K562 (cell line): ENCODE results near the gene MLLT6. TPM values are rescaled to one million over a fixed set of nuclear protein-coding genes. Genes with fewer than 3 reads are reported as not detected.
A peak's percentile ranks its signal among the peaks of the same experiment; 100 is the strongest.

ENCODE experiments used
- ATAC-seq: fragments of 200-7000 bp; cut with Tn5 transposase; 3 replicates; pipeline ENCODE4 v1.9.1; 2020; ENCODE audit warnings: moderate library complexity
- BruUV-seq: library from RNA; stranded (reverse); fragments of 400-500 nt; replicated peaks from 2 replicates; lab custom pipeline; 2021; lab: Mats Ljungman, UMichigan
- CTCF ChIA-PET: fragments of 300-600 bp; formaldehyde crosslinking; extraction: SDS; loops from one replicate; lab custom pipeline; 2021; ENCODE audit warnings: low intra/inter-chr PET ratio; lab: Yijun Ruan, JAX
- POLR2A ChIA-PET: fragments of 300-600, 350-650 bp; sonication (Branson Sonifier 250); formaldehyde crosslinking; extraction: SDS; loops from one replicate; lab custom pipeline; 2021; ENCODE audit warnings: antibody characterized with exemption, inconsistent platforms; lab: Yijun Ruan, JAX
- DNase-seq, 4 experiments: peaks; one replicate each; pipeline versions ENCODE4 v3.0.0 to v3.0.0-alpha.2; 2011 to 2018; ENCODE audit warnings: low spot score in 3 of 4, mixed read lengths in 3 of 4; ENCODE audit errors: extremely low read depth in 1 of 4
- FAIRE-seq: peaks from 2 replicates; lab custom pipeline; 2011; peaks lifted over from hg19 to GRCh38; lab: Jason Lieb, UNC
- H2AFZ ChIP-seq: 2 replicates; pipeline ENCODE4 v1.6.0; 2011; ENCODE audit warnings: low read depth, low read length, control low read depth, inconsistent platforms
- H3K27ac ChIP-seq: fragments of 200-600 bp; 3 replicates; pipeline ENCODE4 v1.8.0; 2011; ENCODE audit warnings: low read depth, mild to moderate bottlenecking, control low read depth, inconsistent platforms, low read length, moderate library complexity, mixed read lengths; ENCODE audit errors: extremely low read depth
- H3K27me3 ChIP-seq, 2 experiments: fragments of 300-600 bp in 1 of 2; 2 replicates in 1 of 2; 3 replicates in 1 of 2; pipeline versions ENCODE4 v1.6.0 to v1.8.0; 2011; ENCODE audit warnings: inconsistent platforms in 2 of 2, low read length in 2 of 2, mild to moderate bottlenecking in 1 of 2, mixed read lengths in 1 of 2, moderate library complexity in 1 of 2; ENCODE audit not compliant: control insufficient read depth in 2 of 2, insufficient read depth in 2 of 2
- H3K36me3 ChIP-seq: fragments of 300-600 bp; 3 replicates; pipeline ENCODE4 v1.8.0; 2011; ENCODE audit warnings: mild to moderate bottlenecking, low read length, inconsistent platforms; ENCODE audit not compliant: control insufficient read depth, insufficient read depth
- H3K4me1 ChIP-seq, 2 experiments: fragments of 200-600 bp in 1 of 2; replicated peaks in 1 of 2; 2 replicates in 1 of 2; 3 replicates in 1 of 2; pipeline versions ENCODE4 v1.5.1 to v1.8.0; 2011; ENCODE audit warnings: inconsistent platforms in 2 of 2, low read length in 2 of 2, mild to moderate bottlenecking in 1 of 2, mixed read lengths in 1 of 2, moderate library complexity in 1 of 2; ENCODE audit not compliant: control insufficient read depth in 2 of 2, insufficient read depth in 2 of 2
- H3K4me2 ChIP-seq: 2 replicates; pipeline ENCODE4 v1.6.1; 2011; ENCODE audit warnings: low read length, control low read depth, inconsistent platforms, mixed read lengths; ENCODE audit not compliant: insufficient read depth
- H3K4me3 ChIP-seq: fragments of 200-600 bp; sonication (generic), shearing (Covaris generic); 2 replicates; pipeline ENCODE4 v1.5.1; 2016; ENCODE audit warnings: control low read depth, inconsistent platforms
- H3K79me2 ChIP-seq: fragments of 200-600 bp; 3 replicates; pipeline ENCODE4 v1.8.0; 2011; ENCODE audit warnings: low read length, inconsistent platforms; ENCODE audit not compliant: control insufficient read depth, insufficient read depth
- H3K9ac ChIP-seq, 2 experiments: 2 replicates each; pipeline versions ENCODE4 v1.6.0 to v1.6.1; 2011; ENCODE audit warnings: low read depth in 2 of 2, low read length in 2 of 2, control low read depth in 1 of 2, inconsistent platforms in 1 of 2, mild to moderate bottlenecking in 1 of 2, mixed read lengths in 1 of 2; ENCODE audit not compliant: insufficient read depth in 1 of 2
- H3K9me1 ChIP-seq: one replicate; pipeline ENCODE4 v1.6.0; 2011; ENCODE audit warnings: inconsistent platforms, mild to moderate bottlenecking, low read length, moderate library complexity; ENCODE audit not compliant: control insufficient read depth, insufficient read depth
- H3K9me3 ChIP-seq: replicated peaks from 2 replicates; pipeline ENCODE4 v1.5.1; 2011; ENCODE audit warnings: low read depth, low read length, inconsistent platforms; ENCODE audit not compliant: control insufficient read depth, insufficient read depth
- H4K20me1 ChIP-seq: replicated peaks from 2 replicates; pipeline ENCODE4 v1.6.1; 2011; ENCODE audit warnings: low read length, inconsistent platforms, mixed read lengths; ENCODE audit not compliant: control insufficient read depth, insufficient read depth
- HDAC2 ChIP-seq: fragments of 450-650 bp; IDR thresholded peaks from 2 replicates; pipeline ENCODE4 v1.6.1; 2016; ENCODE audit warnings: mild to moderate bottlenecking
- HNRNPL ChIP-seq: fragments of 200-400 bp; formaldehyde crosslinking; IDR thresholded peaks from 2 replicates; pipeline ENCODE4 v1.6.1; 2017; ENCODE audit warnings: low read depth, mild to moderate bottlenecking, low read length
- NR3C1 ChIP-seq: sonication (generic); formaldehyde crosslinking; IDR thresholded peaks from 2 replicates; pipeline ENCODE4 v1.8.1; 2022; ENCODE audit warnings: missing genetic modification reagents
- TEAD4 ChIP-seq, 2 experiments: sonication (generic) in 1 of 2; formaldehyde crosslinking in 1 of 2; IDR thresholded peaks; 2 replicates each; pipeline versions ENCODE4 v1.6.1 to v1.8.0; 2012 to 2022; ENCODE audit warnings: borderline replicate concordance in 1 of 2, inconsistent platforms in 1 of 2, low read length in 1 of 2, mild to moderate bottlenecking in 1 of 2, missing genetic modification reagents in 1 of 2
- ZNF445 ChIP-seq: fragments of 250-450 bp; sonication (Bioruptor Pico); IDR thresholded peaks from 2 replicates; pipeline ENCODE4 v1.4.0; 2020; ENCODE audit warnings: low read depth, mild to moderate bottlenecking, moderate library complexity
- WGBS: fragments of 100-300 bp; shearing (Covaris generic); methylation state at CpG from one replicate; pipeline ENCODE4 v1.1.6; 2016; ENCODE audit warnings: low coverage, mixed read lengths; ENCODE audit not compliant: insufficient coverage; ENCODE audit errors: missing lambda C conversion rate; 5-methylcytosine and 5-hydroxymethylcytosine counted together
- in situ Hi-C: fragments of 300-500 bp; cut with MboI; formaldehyde crosslinking; loops from 4 replicates; pipeline ENCODE4 v1.15.0; 2018; ENCODE audit warnings: inconsistent platforms, mixed read lengths
- intact Hi-C: fragments of 100-400 bp; cut with micrococcal nuclease; formaldehyde crosslinking; loops from 2 replicates; pipeline ENCODE4 v1.14.2; 2022
- polyA plus RNA-seq, 8 experiments: library from polyadenylated mRNA; depleted of rRNA in 4 of 8; stranded (reverse) in 5 of 8; unstranded in 3 of 8; fragments of >200 nt; fragmentation: Nextera tagmentation in 2 of 8; fragmentation: Illumina TruSeq in 1 of 8; extraction: Ambion mirVana in 2 of 8; extraction: Trizol in 1 of 8; gene quantifications; 2 replicates each; pipeline versions ENCODE4 v1.2.1 to v1.2.3, GENCODE V29; 2011 to 2014; ENCODE audit warnings: inconsistent platforms in 1 of 8, missing spikeins in 1 of 8
- total RNA-seq, 7 experiments: library from RNA; depleted of rRNA in 6 of 7; stranded (reverse); fragments of >200 nt in 6 of 7; fragmentation: Illumina TruSeq in 2 of 7; extraction: Trizol in 2 of 7; gene quantifications; 2 replicates each; pipeline versions ENCODE4 v1.2.1 to v1.2.3, GENCODE V29; 2011 to 2021; ENCODE audit warnings: low replicate concordance in 1 of 7
- TF ChIP-seq, protein P1 (sequence below): sonication (generic); formaldehyde crosslinking; IDR thresholded peaks from 2 replicates; pipeline ENCODE4 v1.8.1; 2023; ENCODE audit warnings: mild to moderate bottlenecking, missing genetic modification reagents
- TF ChIP-seq, protein P2 (sequence below): fragments of 250-450 bp; sonication (Bioruptor Pico); IDR thresholded peaks from 2 replicates; pipeline ENCODE4 v1.4.0; 2020

Gene MLLT6
- total and polyA plus RNA-seq, 9 of the 15 experiments (the other 6 are each of a cell fraction or from before 2014, with no cell fraction given), result 3.1 to 71.7 (median 30.0) TPM

DNA sequence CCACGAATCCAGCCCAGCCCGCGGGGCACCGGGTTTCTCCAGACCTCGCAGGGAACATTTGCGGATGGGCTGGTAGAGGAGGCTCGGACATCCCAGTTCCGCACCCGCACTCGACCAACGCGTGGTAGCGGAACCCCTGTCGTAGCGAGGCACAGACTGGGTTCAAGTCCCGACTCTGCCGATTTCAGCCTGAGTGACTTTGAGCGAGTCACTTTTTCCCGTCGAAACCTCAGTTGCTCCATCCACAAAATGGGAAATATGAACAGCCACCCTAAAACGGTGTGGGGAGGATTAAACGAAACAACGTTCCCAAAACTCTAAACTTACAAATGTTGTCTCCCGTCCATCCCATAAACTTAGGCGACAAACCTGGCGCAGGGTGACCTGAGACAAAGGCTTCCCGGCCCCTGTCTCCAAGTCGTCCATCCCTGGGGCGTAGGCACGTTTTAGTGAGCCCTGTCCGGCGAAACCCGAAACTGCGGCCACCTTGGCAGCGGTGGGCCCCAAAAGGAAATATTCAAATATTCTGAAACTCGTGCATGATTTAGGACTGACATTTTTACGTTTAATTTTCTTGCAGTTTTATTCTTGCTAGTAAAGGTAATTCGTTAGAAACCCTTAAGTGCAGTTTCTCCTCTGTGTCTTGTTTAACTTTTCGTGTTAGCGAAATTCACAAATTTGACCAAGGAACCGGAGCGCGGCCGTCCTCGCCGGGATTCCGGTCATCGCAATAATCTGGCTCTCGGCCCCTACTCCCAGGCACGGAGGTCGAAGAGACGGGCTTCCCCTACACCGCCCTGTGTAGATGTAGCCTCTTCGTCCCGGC lies 1.9 kb upstream of the MLLT6 start (continued):
- TF ChIP-seq, protein P1, sequence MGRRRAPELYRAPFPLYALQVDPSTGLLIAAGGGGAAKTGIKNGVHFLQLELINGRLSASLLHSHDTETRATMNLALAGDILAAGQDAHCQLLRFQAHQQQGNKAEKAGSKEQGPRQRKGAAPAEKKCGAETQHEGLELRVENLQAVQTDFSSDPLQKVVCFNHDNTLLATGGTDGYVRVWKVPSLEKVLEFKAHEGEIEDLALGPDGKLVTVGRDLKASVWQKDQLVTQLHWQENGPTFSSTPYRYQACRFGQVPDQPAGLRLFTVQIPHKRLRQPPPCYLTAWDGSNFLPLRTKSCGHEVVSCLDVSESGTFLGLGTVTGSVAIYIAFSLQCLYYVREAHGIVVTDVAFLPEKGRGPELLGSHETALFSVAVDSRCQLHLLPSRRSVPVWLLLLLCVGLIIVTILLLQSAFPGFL, result no peak
- TF ChIP-seq TEAD4 (IDR thresholded peaks at IDR 0.05; ENCODE audit: low read length) (0 out of 2 replicates have a peak, but pooled peaks have one; percentile 5), TEAD4 (CRISPR knock-in tag; IDR thresholded peaks at IDR 0.05; ENCODE audit: borderline replicate concordance) (no peak)

DNA sequence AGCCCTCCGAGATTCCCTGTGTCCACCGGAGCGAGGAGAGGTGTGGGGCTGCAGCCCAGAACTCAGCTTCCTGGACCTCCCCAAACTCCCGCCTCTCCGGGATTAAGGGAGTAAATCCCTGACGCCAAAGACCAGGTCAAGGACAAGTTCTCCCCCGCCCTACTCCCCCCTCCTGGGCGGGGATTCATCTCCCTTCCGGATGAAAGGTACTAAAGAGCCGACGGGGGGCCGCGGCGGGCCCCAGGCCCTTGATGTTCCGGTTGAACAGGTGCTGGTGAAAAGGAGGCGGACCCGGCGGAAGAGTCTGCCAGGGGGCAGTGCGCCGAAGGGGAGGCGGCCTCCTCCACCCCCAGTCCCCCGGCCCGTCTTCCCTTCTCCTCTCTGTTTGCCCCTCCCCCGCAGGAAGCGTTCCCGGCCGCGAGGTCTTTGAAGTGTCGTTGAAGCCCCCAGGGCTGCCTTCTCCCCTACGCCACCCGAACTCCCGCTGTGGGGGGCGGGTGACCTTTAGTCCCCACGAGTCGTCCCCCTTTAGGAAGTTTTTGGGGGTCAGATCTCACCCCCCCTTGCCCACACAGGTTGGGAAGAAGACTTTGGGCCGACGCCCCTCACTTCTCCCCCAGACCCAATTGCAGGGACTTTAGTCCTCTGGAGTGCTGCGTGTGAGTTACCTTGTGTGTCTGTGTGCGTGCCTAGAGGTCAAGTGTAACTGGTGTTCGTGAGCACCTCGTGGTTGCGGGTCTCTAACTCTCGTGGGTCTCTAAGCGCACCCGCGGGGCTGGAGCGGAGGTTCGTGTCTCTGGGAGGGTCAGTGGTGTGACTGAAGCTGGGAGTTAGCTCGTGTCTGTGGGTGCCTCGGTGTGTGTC lies 1.1 kb upstream of the MLLT6 start:
- 2% methylated on average over 41 of the region's 50 CpGs for WGBS
- BruUV-seq, result no TSS peak
- H3K4me1 ChIP-seq, result peaks cover 26 to 71% of the 10 kb centered on the region in 2 experiments
- CTCF ChIA-PET, result interaction anchor here (0.6 kb wide), 1 partner anchor 212 kb away, joined by 3 read pairs; no protein-coding TSS in a partner anchor
- POLR2A ChIA-PET, result interaction anchor here (0.5 to 3.7 kb wide), 8 partner anchors 12 to 81 kb away, joined by 3 to 26 read pairs (median 5); no protein-coding TSS in a partner anchor
- peak overlapping the region; percentile 13 for H2AFZ ChIP-seq
- H3K4me3 ChIP-seq, result peak overlapping the region; percentile 86
- no peaks in the 10 kb centered on the region for H3K9me3 ChIP-seq
- H3K79me2 ChIP-seq, result peaks cover 53% of the 10 kb centered on the region
- H3K36me3 ChIP-seq, result peaks cover 18% of the 10 kb centered on the region; the same call in 2 of the 3 replicates
- no peaks in the 10 kb centered on the region for H4K20me1 ChIP-seq
- no peaks in the 10 kb centered on the region for H3K9me1 ChIP-seq
- H3K27ac ChIP-seq, result peak overlapping the region; percentile 96
- H3K4me2 ChIP-seq, result peak overlapping the region; percentile 83
- in situ Hi-C loops (no loop called here), intact Hi-C loops (loop anchor here (1.0 to 5.0 kb wide), 2 partner anchors 27 to 48 kb away; partner anchors contain the start of gene PSMB3)
- peak; percentile 85 to 94 (median 87) for DNase-seq
- peak overlapping the region; percentile 95 to 99 for H3K9ac ChIP-seq
- FAIRE-seq, result no peak
- no peaks in the 10 kb centered on the region for H3K27me3 ChIP-seq
- peak; percentile 64 for ATAC-seq
- TF ChIP-seq, protein P2, sequence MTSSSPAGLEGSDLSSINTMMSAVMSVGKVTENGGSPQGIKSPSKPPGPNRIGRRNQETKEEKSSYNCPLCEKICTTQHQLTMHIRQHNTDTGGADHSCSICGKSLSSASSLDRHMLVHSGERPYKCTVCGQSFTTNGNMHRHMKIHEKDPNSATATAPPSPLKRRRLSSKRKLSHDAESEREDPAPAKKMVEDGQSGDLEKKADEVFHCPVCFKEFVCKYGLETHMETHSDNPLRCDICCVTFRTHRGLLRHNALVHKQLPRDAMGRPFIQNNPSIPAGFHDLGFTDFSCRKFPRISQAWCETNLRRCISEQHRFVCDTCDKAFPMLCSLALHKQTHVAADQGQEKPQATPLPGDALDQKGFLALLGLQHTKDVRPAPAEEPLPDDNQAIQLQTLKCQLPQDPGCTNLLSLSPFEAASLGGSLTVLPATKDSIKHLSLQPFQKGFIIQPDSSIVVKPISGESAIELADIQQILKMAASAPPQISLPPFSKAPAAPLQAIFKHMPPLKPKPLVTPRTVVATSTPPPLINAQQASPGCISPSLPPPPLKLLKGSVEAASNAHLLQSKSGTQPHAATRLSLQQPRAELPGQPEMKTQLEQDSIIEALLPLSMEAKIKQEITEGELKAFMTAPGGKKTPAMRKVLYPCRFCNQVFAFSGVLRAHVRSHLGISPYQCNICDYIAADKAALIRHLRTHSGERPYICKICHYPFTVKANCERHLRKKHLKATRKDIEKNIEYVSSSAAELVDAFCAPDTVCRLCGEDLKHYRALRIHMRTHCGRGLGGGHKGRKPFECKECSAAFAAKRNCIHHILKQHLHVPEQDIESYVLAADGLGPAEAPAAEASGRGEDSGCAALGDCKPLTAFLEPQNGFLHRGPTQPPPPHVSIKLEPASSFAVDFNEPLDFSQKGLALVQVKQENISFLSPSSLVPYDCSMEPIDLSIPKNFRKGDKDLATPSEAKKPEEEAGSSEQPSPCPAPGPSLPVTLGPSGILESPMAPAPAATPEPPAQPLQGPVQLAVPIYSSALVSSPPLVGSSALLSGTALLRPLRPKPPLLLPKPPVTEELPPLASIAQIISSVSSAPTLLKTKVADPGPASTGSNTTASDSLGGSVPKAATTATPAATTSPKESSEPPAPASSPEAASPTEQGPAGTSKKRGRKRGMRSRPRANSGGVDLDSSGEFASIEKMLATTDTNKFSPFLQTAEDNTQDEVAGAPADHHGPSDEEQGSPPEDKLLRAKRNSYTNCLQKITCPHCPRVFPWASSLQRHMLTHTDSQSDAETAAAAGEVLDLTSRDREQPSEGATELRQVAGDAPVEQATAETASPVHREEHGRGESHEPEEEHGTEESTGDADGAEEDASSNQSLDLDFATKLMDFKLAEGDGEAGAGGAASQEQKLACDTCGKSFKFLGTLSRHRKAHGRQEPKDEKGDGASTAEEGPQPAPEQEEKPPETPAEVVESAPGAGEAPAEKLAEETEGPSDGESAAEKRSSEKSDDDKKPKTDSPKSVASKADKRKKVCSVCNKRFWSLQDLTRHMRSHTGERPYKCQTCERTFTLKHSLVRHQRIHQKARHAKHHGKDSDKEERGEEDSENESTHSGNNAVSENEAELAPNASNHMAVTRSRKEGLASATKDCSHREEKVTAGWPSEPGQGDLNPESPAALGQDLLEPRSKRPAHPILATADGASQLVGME (CRISPR knock-in tag), result no peak
- 0 out of 2 replicates have a peak, but pooled peaks have one; percentile 50 for TF ChIP-seq HNRNPL
- TF ChIP-seq HDAC2, result peak; percentile 90
- no peak for TF ChIP-seq NR3C1 (CRISPR knock-in tag)
- TF ChIP-seq ZNF445 (CRISPR knock-in tag), result no peak
